Coronary artery (tissue), 2 donors: ENCODE measurements around the gene ZNG1B.
"Not testable (repeated sequence)": the region's sequence is repeated elsewhere in the genome, so short reads cannot be mapped to it uniquely, and the experiment has no call there.

ENCODE experiments used
- DNase-seq: peaks from one replicate; pipeline ENCODE4 v3.0.0-alpha.2; 2017; ENCODE audit warnings: low spot score
- H3K27ac ChIP-seq, 2 donors: fragments of 200-600 bp; sonication (generic); one replicate each; pipeline ENCODE4 v1.5.1; 2016 to 2019
- H3K4me3 ChIP-seq: fragments of 200-600 bp; sonication (generic); 2 replicates; pipeline ENCODE4 v1.5.1; 2016; ENCODE audit warnings: mild to moderate bottlenecking, moderate library complexity
- CTCF ChIP-seq: fragments of 200-600 bp; sonication (generic); IDR thresholded peaks from one replicate; pipeline ENCODE4 v1.5.1; 2019; ENCODE audit warnings: antibody characterized with exemption

Gene ZNG1B

GRCh38 chr2:113437508-113438465 lies at the start of gene ZNG1B:
Gene ZNG1B, plus strand, starts transcription at chr2:113437691. Its CDS starts 178 bp downstream, at chr2:113437869.
- not testable (repeated sequence) for DNase-seq
- Histone ChIP-seq H3K4me3 (peak within 1 kb of the TSS; percentile 71), H3K27ac (peak within 1 kb of the TSS; percentile 72 to 84)

GRCh38 chr2:113390124-113390849 lies 47.2 kb upstream of the ZNG1B start:
- Histone ChIP-seq H3K27ac (peak overlapping the region in 1 of 2 donors; percentile 5), H3K4me3 (peak overlapping the region; percentile 47)
- TF ChIP-seq CTCF: peak; percentile 84
- DNase-seq: no peak

GRCh38 chr2:113391073-113391472 lies 46.4 kb upstream of the ZNG1B start:
- no peak for DNase-seq
- Histone ChIP-seq H3K4me3 (no peak overlapping the region), H3K27ac (no peak overlapping the region)
- no peak for TF ChIP-seq CTCF

- no peak for DNase-seq
- H3K4me3 ChIP-seq: no peak overlapping the region
- H3K27ac ChIP-seq: no peak overlapping the region
- no peak for TF ChIP-seq CTCF
Observed at GRCh38 chr2:113406114-113406513, 31.4 kb upstream of the ZNG1B start.

- Histone ChIP-seq H3K4me3 (no peak overlapping the region), H3K27ac (no peak overlapping the region)
- DNase-seq: no peak
- no peak for TF ChIP-seq CTCF
Observed at GRCh38 chr2:113407446-113408099, 29.9 kb upstream of the ZNG1B start.

GRCh38 chr2:113411725-113412352 lies 25.7 kb upstream of the ZNG1B start:
- not testable (repeated sequence) for H3K27ac ChIP-seq, H3K4me3 ChIP-seq, DNase-seq

- H3K27ac ChIP-seq, DNase-seq, H3K4me3 ChIP-seq: not testable (repeated sequence)
Observed at GRCh38 chr2:113412774-113413173, 24.7 kb upstream of the ZNG1B start.

GRCh38 chr2:113431773-113432172 lies 5.7 kb upstream of the ZNG1B start:
- DNase-seq, H3K4me3 ChIP-seq, H3K27ac ChIP-seq: not testable (repeated sequence)

GRCh38 chr2:113433468-113433867 lies 4.0 kb upstream of the ZNG1B start:
- DNase-seq, H3K4me3 ChIP-seq, H3K27ac ChIP-seq: not testable (repeated sequence)

- not testable (repeated sequence) for H3K27ac ChIP-seq, H3K4me3 ChIP-seq, DNase-seq
Observed at GRCh38 chr2:113465770-113466169, 28.3 kb downstream of the ZNG1B start.

- H3K27ac ChIP-seq, H3K4me3 ChIP-seq, DNase-seq: not testable (repeated sequence)
Observed at GRCh38 chr2:113476688-113477368, 39.3 kb downstream of the ZNG1B start.

- not testable (repeated sequence) for H3K27ac ChIP-seq, H3K4me3 ChIP-seq
- peak; percentile 35 for DNase-seq
Observed at GRCh38 chr2:113496527-113496926, 59.0 kb downstream of the ZNG1B start.
